HepG2 (cell line): ENCODE measurements around the gene PRXL2B. TPM values are rescaled to one million over a fixed set of nuclear protein-coding genes. Genes with fewer than 3 reads are reported as not detected.
A peak's percentile ranks its signal among the peaks of the same experiment; 100 is the strongest.

ENCODE experiments used
- CTCF ChIP-seq: sonication (generic); formaldehyde crosslinking; IDR thresholded peaks from 2 replicates; pipeline ENCODE4 v1.5.0; 2020; ENCODE audit warnings: mild to moderate bottlenecking, missing genetic modification reagents, moderate library complexity
- ELF1 ChIP-seq: sonication (generic); formaldehyde crosslinking; IDR thresholded peaks from 2 replicates; pipeline ENCODE4 v1.4.0; 2020; ENCODE audit warnings: missing genetic modification reagents
- ERF ChIP-seq: IDR thresholded peaks from 2 replicates; pipeline ENCODE4 v1.6.1; 2018; ENCODE audit warnings: missing biosample characterization, missing genetic modification reagents
- GLI4 ChIP-seq: sonication (generic); formaldehyde crosslinking; IDR thresholded peaks from 2 replicates; pipeline ENCODE4 v1.5.1; 2020; ENCODE audit warnings: missing genetic modification reagents, mild to moderate bottlenecking, moderate library complexity, borderline replicate concordance
- HINFP ChIP-seq: sonication (generic); formaldehyde crosslinking; IDR thresholded peaks from 2 replicates; pipeline ENCODE4 v1.4.0; 2020; ENCODE audit warnings: low read depth, mild to moderate bottlenecking, missing genetic modification reagents
- MXI1 ChIP-seq: IDR thresholded peaks from 3 replicates; pipeline ENCODE4 v1.6.1; 2012; ENCODE audit warnings: low read depth, low read length, inconsistent platforms, borderline replicate concordance
- NAIF1 ChIP-seq: sonication (generic); formaldehyde crosslinking; IDR thresholded peaks from 2 replicates; pipeline ENCODE4 v1.5.0; 2020; ENCODE audit warnings: mild to moderate bottlenecking, missing genetic modification reagents, borderline replicate concordance
- NR2F6 ChIP-seq, 2 experiments: IDR thresholded peaks; 2 replicates each; pipeline ENCODE4 v1.6.1; 2016; ENCODE audit warnings: antibody characterized with exemption in 1 of 2, mild to moderate bottlenecking in 1 of 2
- TEAD3 ChIP-seq: optimal IDR thresholded peaks from 2 replicates; pipeline ENCODE3; 2016; ENCODE audit warnings: borderline replicate concordance
- ZFP37 ChIP-seq: sonication (generic); formaldehyde crosslinking; IDR thresholded peaks from 2 replicates; pipeline ENCODE4 v1.4.0; 2020; ENCODE audit warnings: missing genetic modification reagents, borderline replicate concordance
- ZFP82 ChIP-seq: sonication (generic); formaldehyde crosslinking; IDR thresholded peaks from 2 replicates; pipeline ENCODE4 v1.5.1; 2020; ENCODE audit warnings: mild to moderate bottlenecking, missing genetic modification reagents, borderline replicate concordance
- ZNF292 ChIP-seq: sonication (generic); formaldehyde crosslinking; IDR thresholded peaks from 2 replicates; pipeline ENCODE4 v1.8.1; 2022; ENCODE audit warnings: mild to moderate bottlenecking, low read depth, missing genetic modification reagents, borderline replicate concordance
- ZNF614 ChIP-seq: IDR thresholded peaks from 2 replicates; pipeline ENCODE4 v1.6.1; 2018; ENCODE audit warnings: missing biosample characterization, missing genetic modification reagents, inconsistent platforms, borderline replicate concordance
- ZNF709 ChIP-seq: sonication (generic); formaldehyde crosslinking; IDR thresholded peaks from 2 replicates; pipeline ENCODE4 v1.5.0; 2020; ENCODE audit warnings: mild to moderate bottlenecking, missing genetic modification reagents
- ZNF768 ChIP-seq: sonication (generic); formaldehyde crosslinking; IDR thresholded peaks from 2 replicates; pipeline ENCODE4 v1.4.0; 2020; ENCODE audit warnings: missing genetic modification reagents
- ZNF770 ChIP-seq: sonication (generic); formaldehyde crosslinking; IDR thresholded peaks from 2 replicates; pipeline ENCODE4 v1.5.0; 2020; ENCODE audit warnings: mild to moderate bottlenecking, missing genetic modification reagents
- ZSCAN25 ChIP-seq: sonication (generic); formaldehyde crosslinking; IDR thresholded peaks from 2 replicates; pipeline ENCODE4 v1.8.0; 2022; ENCODE audit warnings: mild to moderate bottlenecking, missing genetic modification reagents
- polyA plus RNA-seq, 8 experiments: library from polyadenylated mRNA; depleted of rRNA in 3 of 8; stranded (reverse) in 7 of 8; unstranded in 1 of 8; fragments of >200 nt; fragmentation: Illumina TruSeq in 4 of 8; extraction: Trizol in 4 of 8; gene quantifications; 2 replicates each; pipeline versions ENCODE4 v1.2.1 to v1.2.3, GENCODE V29; 2011 to 2016; ENCODE audit warnings: low read depth in 4 of 8, missing spikeins in 1 of 8, mixed read lengths in 1 of 8; ENCODE audit not compliant: insufficient read depth in 1 of 8
- total RNA-seq, 5 experiments: library from RNA; depleted of rRNA; stranded (reverse); fragments of >200 nt; fragmentation: Illumina TruSeq; extraction: Trizol; gene quantifications; 2 replicates each; pipeline ENCODE4 v1.2.3, GENCODE V29; 2016; ENCODE audit warnings: low read depth in 1 of 5
- TF ChIP-seq, protein P1 (sequence below): sonication (generic); formaldehyde crosslinking; IDR thresholded peaks from 2 replicates; pipeline ENCODE4 v1.5.0; 2020; ENCODE audit warnings: missing genetic modification reagents
- TF ChIP-seq, protein P2 (sequence below): IDR thresholded peaks from 2 replicates; pipeline ENCODE4 v1.6.1; 2016

Gene PRXL2B
- total and polyA plus RNA-seq, 2 of the 13 experiments (the other 11 are each of a cell fraction or from before 2014, with no cell fraction given) = 16.8 to 22.1 TPM

GRCh38 chr1:2555634-2556276, 30.8 kb upstream of the PRXL2B start (continued):
- peak; percentile 35 for TF ChIP-seq CTCF (CRISPR knock-in tag)
- peak; percentile 44; the same call in 1 of the 3 replicates for TF ChIP-seq MXI1
- TF ChIP-seq NAIF1 = no peak
- 0 out of 2 replicates have a peak, but pooled peaks have one; percentile 23 for TF ChIP-seq ZNF614
- TF ChIP-seq ERF (CRISPR knock-in tag) = peak; percentile 28; the same call in 1 of the 2 replicates
- peak; percentile 83 for TF ChIP-seq ZNF709 (CRISPR knock-in tag)
- peak; percentile 39; the same call in 1 of the 2 replicates for TF ChIP-seq ZFP37 (CRISPR knock-in tag)
- TF ChIP-seq ZNF768 (CRISPR knock-in tag) = no peak
- no peak for TF ChIP-seq HINFP (CRISPR knock-in tag)
- TF ChIP-seq NR2F6 (IDR thresholded peaks at IDR 0.05) = peak; percentile 34; the same call in 1 of the 2 replicates
- TF ChIP-seq NR2F6 (CRISPR knock-in tag; IDR thresholded peaks at IDR 0.05) = peak; percentile 75
- TF ChIP-seq ZNF292 (CRISPR knock-in tag) = 0 out of 2 replicates have a peak, but pooled peaks have one; percentile 44
- peak; percentile 62 for TF ChIP-seq TEAD3
- peak; percentile 32; the same call in 1 of the 2 replicates for TF ChIP-seq ELF1 (CRISPR knock-in tag)
- TF ChIP-seq, protein P1, sequence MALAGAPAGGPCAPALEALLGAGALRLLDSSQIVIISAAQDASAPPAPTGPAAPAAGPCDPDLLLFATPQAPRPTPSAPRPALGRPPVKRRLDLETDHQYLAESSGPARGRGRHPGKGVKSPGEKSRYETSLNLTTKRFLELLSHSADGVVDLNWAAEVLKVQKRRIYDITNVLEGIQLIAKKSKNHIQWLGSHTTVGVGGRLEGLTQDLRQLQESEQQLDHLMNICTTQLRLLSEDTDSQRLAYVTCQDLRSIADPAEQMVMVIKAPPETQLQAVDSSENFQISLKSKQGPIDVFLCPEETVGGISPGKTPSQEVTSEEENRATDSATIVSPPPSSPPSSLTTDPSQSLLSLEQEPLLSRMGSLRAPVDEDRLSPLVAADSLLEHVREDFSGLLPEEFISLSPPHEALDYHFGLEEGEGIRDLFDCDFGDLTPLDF = no peak
- TF ChIP-seq ZNF770 (CRISPR knock-in tag) = peak; percentile 63
- no peak for TF ChIP-seq ZFP82
- TF ChIP-seq GLI4 = no peak; the same call in 1 of the 2 replicates
- TF ChIP-seq ZSCAN25 = peak; percentile 52; the same call in 1 of the 2 replicates
- TF ChIP-seq, protein P2, sequence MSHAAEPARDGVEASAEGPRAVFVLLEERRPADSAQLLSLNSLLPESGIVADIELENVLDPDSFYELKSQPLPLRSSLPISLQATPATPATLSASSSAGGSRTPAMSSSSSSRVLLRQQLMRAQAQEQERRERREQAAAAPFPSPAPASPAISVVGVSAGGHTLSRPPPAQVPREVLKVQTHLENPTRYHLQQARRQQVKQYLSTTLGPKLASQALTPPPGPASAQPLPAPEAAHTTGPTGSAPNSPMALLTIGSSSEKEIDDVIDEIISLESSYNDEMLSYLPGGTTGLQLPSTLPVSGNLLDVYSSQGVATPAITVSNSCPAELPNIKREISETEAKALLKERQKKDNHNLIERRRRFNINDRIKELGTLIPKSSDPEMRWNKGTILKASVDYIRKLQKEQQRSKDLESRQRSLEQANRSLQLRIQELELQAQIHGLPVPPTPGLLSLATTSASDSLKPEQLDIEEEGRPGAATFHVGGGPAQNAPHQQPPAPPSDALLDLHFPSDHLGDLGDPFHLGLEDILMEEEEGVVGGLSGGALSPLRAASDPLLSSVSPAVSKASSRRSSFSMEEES = peak; percentile 97
